ENCODE data around the gene IL4R. TPM values are rescaled to one million over a fixed set of nuclear protein-coding genes. Genes with fewer than 3 reads are reported as not detected.

The IL4R gene
- total and polyA plus RNA-seq, 2 of the 13 experiments (the other 11 are each of a cell fraction or from before 2014, with no cell fraction given): 15.9 to 49.6 TPM

DNA sequence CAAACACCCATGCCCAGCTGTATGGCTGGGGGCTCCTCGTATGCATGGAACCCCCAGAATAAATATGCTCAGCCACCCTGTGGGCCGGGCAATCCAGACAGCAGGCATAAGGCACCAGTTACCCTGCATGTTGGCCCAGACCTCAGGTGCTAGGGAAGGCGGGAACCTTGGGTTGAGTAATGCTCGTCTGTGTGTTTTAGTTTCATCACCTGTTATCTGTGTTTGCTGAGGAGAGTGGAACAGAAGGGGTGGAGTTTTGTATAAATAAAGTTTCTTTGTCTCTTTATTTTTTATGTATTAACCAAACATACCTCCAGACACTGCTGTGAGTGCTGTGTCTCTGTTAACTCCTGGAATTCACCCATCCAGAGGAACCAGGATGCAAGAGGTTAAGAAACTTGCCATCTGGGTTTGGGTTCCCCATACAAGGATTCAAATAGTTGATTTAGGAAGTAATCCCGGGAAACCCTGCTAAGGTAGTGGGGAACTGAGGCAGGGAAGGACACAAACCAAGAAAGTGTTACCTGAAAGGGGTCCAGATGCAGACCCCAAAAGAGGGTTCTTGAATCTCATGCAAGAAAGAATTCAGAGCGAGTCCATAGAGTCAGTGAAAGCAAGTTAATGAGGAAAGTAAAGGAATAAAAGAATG lies 50.8 kb downstream of the IL4R start (continued):
- TF ChIP-seq, protein P1, sequence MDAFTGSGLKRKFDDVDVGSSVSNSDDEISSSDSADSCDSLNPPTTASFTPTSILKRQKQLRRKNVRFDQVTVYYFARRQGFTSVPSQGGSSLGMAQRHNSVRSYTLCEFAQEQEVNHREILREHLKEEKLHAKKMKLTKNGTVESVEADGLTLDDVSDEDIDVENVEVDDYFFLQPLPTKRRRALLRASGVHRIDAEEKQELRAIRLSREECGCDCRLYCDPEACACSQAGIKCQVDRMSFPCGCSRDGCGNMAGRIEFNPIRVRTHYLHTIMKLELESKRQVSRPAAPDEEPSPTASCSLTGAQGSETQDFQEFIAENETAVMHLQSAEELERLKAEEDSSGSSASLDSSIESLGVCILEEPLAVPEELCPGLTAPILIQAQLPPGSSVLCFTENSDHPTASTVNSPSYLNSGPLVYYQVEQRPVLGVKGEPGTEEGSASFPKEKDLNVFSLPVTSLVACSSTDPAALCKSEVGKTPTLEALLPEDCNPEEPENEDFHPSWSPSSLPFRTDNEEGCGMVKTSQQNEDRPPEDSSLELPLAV (CRISPR knock-in tag; conservative IDR thresholded peaks at IDR 0.05; ENCODE audit: low read depth): no peak
- TF ChIP-seq ELF1 (CRISPR knock-in tag; IDR thresholded peaks at IDR 0.05) (no peak; the same call in 1 of the 2 replicates), ZNF20 (CRISPR knock-in tag; IDR thresholded peaks at IDR 0.05) (0 out of 2 replicates have a peak, but pooled peaks have one; percentile 43), ZEB1 (IDR thresholded peaks at IDR 0.05; ENCODE audit: insufficient replicate concordance, low read depth) (peak; percentile 84), REXO4 (CRISPR knock-in tag; IDR thresholded peaks at IDR 0.05; ENCODE audit: borderline replicate concordance) (no peak), CAMTA2 (CRISPR knock-in tag; IDR thresholded peaks at IDR 0.05; ENCODE audit: borderline replicate concordance) (no peak), PRMT3 (CRISPR knock-in tag; IDR thresholded peaks at IDR 0.05; ENCODE audit: borderline replicate concordance, low read depth) (no peak), HDAC2 (CRISPR knock-in tag; IDR thresholded peaks at IDR 0.05) (peak; percentile 88), HOXA3 (CRISPR knock-in tag; IDR thresholded peaks at IDR 0.05) (peak; percentile 84), ZFAT (CRISPR knock-in tag; conservative IDR thresholded peaks at IDR 0.05) (no peak), SCMH1 (CRISPR knock-in tag; IDR thresholded peaks at IDR 0.05; ENCODE audit: borderline replicate concordance) (no peak), RFXAP (CRISPR knock-in tag; IDR thresholded peaks at IDR 0.05; ENCODE audit: borderline replicate concordance) (no peak), ZNF543 (CRISPR knock-in tag; IDR thresholded peaks at IDR 0.05) (no peak)
- TF ChIP-seq, protein P2, sequence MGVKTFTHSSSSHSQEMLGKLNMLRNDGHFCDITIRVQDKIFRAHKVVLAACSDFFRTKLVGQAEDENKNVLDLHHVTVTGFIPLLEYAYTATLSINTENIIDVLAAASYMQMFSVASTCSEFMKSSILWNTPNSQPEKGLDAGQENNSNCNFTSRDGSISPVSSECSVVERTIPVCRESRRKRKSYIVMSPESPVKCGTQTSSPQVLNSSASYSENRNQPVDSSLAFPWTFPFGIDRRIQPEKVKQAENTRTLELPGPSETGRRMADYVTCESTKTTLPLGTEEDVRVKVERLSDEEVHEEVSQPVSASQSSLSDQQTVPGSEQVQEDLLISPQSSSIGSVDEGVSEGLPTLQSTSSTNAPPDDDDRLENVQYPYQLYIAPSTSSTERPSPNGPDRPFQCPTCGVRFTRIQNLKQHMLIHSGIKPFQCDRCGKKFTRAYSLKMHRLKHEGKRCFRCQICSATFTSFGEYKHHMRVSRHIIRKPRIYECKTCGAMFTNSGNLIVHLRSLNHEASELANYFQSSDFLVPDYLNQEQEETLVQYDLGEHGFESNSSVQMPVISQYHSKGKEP (CRISPR knock-in tag; IDR thresholded peaks at IDR 0.05): no peak
- TF ChIP-seq, protein P3, sequence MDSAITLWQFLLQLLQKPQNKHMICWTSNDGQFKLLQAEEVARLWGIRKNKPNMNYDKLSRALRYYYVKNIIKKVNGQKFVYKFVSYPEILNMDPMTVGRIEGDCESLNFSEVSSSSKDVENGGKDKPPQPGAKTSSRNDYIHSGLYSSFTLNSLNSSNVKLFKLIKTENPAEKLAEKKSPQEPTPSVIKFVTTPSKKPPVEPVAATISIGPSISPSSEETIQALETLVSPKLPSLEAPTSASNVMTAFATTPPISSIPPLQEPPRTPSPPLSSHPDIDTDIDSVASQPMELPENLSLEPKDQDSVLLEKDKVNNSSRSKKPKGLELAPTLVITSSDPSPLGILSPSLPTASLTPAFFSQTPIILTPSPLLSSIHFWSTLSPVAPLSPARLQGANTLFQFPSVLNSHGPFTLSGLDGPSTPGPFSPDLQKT (CRISPR knock-in tag; IDR thresholded peaks at IDR 0.05; ENCODE audit: borderline replicate concordance): no peak
- TF ChIP-seq, protein P4, sequence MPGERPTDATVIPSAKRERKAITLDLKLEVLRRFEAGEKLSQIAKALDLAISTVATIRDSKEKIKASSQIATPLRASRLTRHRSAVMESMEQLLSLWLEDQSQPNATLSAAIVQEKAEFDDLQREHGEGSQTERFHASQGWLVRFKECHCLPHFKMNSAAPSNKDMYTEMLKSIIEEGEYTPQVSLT (CRISPR knock-in tag; IDR thresholded peaks at IDR 0.05; ENCODE audit: borderline replicate concordance, low read depth): no peak
- TF ChIP-seq, protein P5, sequence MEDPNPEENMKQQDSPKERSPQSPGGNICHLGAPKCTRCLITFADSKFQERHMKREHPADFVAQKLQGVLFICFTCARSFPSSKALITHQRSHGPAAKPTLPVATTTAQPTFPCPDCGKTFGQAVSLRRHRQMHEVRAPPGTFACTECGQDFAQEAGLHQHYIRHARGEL (CRISPR knock-in tag; IDR thresholded peaks at IDR 0.05): no peak
- TF ChIP-seq, protein P6, sequence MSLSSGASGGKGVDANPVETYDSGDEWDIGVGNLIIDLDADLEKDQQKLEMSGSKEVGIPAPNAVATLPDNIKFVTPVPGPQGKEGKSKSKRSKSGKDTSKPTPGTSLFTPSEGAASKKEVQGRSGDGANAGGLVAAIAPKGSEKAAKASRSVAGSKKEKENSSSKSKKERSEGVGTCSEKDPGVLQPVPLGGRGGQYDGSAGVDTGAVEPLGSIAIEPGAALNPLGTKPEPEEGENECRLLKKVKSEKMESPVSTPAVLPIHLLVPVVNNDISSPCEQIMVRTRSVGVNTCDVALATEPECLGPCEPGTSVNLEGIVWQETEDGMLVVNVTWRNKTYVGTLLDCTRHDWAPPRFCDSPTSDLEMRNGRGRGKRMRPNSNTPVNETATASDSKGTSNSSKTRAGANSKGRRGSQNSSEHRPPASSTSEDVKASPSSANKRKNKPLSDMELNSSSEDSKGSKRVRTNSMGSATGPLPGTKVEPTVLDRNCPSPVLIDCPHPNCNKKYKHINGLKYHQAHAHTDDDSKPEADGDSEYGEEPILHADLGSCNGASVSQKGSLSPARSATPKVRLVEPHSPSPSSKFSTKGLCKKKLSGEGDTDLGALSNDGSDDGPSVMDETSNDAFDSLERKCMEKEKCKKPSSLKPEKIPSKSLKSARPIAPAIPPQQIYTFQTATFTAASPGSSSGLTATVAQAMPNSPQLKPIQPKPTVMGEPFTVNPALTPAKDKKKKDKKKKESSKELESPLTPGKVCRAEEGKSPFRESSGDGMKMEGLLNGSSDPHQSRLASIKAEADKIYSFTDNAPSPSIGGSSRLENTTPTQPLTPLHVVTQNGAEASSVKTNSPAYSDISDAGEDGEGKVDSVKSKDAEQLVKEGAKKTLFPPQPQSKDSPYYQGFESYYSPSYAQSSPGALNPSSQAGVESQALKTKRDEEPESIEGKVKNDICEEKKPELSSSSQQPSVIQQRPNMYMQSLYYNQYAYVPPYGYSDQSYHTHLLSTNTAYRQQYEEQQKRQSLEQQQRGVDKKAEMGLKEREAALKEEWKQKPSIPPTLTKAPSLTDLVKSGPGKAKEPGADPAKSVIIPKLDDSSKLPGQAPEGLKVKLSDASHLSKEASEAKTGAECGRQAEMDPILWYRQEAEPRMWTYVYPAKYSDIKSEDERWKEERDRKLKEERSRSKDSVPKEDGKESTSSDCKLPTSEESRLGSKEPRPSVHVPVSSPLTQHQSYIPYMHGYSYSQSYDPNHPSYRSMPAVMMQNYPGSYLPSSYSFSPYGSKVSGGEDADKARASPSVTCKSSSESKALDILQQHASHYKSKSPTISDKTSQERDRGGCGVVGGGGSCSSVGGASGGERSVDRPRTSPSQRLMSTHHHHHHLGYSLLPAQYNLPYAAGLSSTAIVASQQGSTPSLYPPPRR (CRISPR knock-in tag; IDR thresholded peaks at IDR 0.05; ENCODE audit: borderline replicate concordance): peak; percentile 88

Data from HepG2 (cell line).